Measurements from ENCODE around the gene RXYLT1.
"Not testable (repeated sequence)": the region's sequence is repeated elsewhere in the genome, so short reads cannot be mapped to it uniquely, and the experiment has no call there.

The RXYLT1 gene, protein sequence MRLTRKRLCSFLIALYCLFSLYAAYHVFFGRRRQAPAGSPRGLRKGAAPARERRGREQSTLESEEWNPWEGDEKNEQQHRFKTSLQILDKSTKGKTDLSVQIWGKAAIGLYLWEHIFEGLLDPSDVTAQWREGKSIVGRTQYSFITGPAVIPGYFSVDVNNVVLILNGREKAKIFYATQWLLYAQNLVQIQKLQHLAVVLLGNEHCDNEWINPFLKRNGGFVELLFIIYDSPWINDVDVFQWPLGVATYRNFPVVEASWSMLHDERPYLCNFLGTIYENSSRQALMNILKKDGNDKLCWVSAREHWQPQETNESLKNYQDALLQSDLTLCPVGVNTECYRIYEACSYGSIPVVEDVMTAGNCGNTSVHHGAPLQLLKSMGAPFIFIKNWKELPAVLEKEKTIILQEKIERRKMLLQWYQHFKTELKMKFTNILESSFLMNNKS

DNA sequence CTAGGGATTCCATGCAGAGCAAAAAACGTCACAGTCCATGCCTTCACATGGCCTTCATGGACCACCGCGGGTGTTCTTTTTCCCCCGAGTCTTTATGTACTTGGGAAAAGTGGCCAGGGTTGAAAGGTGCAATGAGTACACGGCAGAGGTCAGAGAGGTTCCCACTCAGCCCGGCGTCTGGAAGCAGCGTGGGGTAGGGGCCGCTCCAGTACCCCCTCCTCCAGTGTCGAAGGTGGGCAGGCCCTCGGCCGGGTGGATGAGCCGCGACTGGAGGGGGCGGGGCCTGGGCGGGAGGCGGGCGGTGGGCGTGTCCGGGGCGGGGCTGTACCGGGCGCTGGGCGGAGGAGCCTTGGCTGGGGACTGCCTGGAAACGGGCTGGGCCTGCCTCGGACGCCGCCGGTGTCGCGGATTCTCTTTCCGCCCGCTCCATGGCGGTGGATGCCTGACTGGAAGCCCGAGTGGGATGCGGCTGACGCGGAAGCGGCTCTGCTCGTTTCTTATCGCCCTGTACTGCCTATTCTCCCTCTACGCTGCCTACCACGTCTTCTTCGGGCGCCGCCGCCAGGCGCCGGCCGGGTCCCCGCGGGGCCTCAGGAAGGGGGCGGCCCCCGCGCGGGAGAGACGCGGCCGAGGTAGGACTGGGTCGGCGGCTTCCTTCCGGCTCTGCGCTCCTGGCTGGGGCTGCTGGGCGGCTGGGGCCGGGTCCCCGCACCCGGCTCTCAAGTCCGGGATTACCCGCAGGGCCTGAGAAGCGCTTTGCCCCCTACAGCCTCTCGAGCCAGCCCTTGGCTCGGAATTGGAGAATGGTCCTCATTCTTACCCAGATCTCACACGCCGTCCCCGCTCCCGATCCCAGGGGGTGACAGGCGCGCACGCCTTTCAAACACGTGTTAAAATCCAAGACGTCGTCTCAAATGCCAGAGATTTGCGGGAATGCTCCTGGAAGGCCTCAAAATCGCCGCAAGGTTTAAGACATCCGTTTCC is at the start of gene RXYLT1:
Gene RXYLT1, plus strand, starts transcription at position 412 of the 984 bp plus-strand sequence. Its CDS starts 52 bp downstream, at position 464.
- peak; percentile 87 for DNase-seq (ENCODE audit: low spot score)

- DNase-seq (ENCODE audit: low spot score): not testable (repeated sequence)
Measured at GRCh38 chr12:63732779-63733178, 46.9 kb upstream of the RXYLT1 start.

DNA sequence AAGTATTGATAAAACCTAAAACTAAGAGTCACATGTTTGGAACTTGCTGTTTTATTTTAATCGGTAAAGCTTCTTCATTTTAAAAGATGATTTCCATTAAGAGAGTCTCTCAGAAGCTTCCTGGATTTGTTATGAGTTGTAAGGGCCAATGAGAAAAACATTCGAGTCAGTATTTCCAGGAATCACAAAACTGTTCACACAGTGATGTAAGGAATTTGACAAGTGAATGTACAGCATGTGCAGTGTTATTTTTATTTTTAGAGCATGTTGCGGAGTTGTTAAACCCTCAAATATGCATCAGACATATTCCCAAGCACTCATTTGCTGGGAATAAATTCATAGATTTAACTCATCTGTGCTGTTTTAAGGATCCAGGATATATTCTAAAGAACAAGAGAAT is 46.1 kb upstream of the RXYLT1 start:
- DNase-seq (ENCODE audit: low spot score): not testable (repeated sequence)

DNA sequence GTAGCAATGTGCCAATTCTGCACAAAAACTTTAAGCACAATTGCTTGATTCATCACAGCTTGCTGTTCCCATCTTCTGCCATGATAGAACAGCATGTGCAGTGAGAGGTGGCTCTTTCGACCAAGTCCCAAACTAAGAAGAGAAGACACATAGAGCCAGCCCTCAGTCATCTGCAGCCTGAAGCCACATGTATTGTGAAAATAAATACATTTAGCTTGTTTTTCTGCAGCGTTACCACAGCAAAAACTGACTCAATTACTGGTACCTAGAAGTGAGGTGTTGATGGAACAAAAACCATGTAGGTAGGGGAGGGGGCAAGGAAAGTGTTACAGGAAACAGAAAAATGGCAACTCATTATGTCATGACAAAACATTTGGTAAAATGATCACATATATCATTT is 39.2 kb upstream of the RXYLT1 start:
- DNase-seq (ENCODE audit: low spot score): not testable (repeated sequence)

DNA sequence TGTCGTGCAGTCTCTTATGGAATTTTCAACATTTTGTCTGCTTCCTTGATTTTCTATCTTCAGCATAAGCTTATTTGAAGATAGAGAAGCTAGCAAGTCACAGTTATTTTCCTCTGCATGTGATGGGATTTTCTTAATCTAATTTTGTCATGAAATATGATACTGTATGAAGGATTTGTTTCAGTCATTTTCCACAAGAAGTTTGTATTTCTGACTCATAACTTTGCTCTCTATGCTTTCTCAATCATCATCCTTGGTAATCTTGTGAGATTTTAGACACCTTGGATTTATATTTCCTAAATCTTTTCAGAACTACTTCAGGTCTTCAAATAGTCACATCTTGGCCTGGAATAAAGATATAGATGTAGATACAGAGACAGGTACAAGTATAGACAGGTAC is 38.3 kb upstream of the RXYLT1 start:
- DNase-seq (ENCODE audit: low spot score): not testable (repeated sequence)

- not testable (repeated sequence) for DNase-seq (ENCODE audit: low spot score)
Measured at GRCh38 chr12:63744110-63744509, 35.6 kb upstream of the RXYLT1 start.

DNA sequence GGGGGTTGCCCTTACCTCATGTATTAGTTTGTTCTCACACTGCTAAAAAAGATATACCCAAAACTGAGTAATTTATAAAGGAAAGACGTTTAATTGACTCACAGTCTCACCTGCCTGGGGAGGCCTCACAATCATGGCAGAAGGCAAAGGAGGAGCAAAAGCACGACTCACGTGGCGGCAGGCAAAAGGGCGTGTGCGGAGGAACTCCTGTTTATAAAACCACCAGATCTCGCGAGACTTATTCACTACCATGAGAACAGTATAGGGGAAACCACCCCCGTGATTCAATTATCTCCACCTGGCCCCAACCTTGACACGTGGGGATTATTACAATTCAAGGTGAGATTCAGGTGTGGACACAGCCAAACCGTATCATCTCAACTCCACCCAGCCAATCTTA is 33.2 kb upstream of the RXYLT1 start:
- not testable (repeated sequence) for DNase-seq (ENCODE audit: low spot score)

- DNase-seq (ENCODE audit: low spot score): not testable (repeated sequence)
Measured at GRCh38 chr12:63747136-63747535, 32.6 kb upstream of the RXYLT1 start.

DNA sequence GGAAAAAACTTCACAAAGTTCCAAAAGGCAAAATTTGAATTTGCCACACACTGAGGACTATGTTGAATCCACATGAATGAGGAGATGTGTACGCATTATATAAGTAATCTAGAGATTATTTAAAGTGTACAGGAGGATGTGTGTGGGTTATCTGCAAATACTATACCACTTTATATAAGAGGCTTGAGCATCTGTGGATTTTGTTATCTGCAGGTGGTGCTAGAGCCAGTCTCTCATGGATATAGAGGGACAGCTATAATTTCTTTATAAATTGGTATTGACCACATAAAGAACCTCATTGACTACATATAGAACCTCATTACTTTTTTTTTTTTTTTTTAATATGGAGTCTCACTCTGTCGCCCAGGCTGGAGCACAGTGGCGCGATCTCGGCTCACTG is 32.2 kb upstream of the RXYLT1 start:
- no peak for DNase-seq (ENCODE audit: low spot score)

GRCh38 chr12:63752283-63752682 is 27.4 kb upstream of the RXYLT1 start:
- DNase-seq (ENCODE audit: low spot score): no peak

DNA sequence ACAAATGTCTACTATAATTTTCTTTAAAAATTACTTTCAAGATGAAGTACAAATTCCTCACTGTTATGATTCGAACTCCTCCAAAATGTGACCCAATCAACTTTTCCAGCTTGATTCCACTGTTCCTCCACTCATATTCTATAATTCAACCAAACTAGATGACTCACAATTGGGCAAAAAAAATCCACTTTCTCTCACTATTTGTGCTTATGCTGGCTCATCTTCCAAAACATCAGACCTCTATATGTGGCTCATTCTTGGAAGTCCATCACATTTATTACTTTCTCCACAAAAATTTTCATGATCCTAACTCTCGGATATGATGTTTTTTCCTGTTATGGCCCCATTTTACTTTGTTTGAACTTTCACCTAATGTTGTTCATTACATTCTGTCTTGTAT is 26.9 kb upstream of the RXYLT1 start:
- DNase-seq (ENCODE audit: low spot score): no peak

DNA sequence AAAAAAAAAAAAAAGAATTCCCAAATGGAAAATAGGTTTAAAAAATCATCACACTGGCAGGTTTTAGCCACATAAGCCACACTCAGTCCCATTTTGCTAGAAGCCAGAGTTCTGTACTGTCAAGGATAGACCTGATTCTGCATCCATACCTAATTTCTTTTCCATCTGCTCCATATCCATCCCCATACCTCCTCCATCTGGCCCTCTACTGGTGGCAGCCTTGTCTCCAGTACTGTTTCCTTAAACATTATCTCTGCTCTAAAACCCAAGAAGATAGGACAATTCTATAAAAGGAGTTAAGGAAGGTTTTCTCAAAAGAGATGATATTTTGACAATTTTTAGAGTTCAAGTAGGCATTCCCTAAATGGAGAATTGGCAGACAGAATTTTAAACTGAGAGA is 26.0 kb upstream of the RXYLT1 start:
- no peak for DNase-seq (ENCODE audit: low spot score)

DNA sequence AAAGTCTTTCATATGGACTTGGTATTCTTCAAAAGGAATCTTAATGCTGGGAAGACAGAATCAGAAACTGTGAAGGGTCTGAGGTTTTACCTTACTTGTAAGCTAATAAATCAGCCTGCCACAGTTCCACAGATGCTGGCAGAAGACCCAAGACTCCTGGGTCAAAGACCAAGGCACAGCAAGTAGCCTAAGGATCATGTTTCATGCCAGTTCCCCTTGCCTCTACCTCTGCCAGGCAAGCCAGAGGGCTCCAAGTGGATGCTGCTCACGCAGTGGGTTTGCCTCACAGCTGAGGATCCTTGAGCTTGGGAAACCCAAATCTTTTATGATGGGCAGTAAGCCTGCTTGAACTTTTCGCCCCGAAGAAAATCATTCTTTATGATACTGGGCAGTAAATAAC is 15.2 kb upstream of the RXYLT1 start:
- no peak for DNase-seq (ENCODE audit: low spot score)

DNA sequence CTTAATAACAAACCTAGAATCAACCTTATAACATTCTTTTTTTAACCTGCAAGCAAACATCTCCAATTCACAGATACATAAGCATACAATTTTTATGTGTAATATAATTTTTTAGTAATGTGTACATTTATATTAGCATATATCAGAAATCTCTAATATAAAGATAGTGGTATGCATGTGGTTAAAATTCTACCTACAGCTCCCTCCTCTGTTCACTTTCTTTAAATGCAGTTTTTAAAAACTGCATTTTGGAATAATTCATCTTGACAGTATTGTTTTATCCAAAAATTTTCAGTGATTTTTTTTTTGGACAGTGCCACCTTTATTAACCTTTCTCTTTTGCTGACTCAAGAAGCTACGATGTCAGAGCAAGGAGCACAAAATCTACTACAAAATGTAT is 13.2 kb upstream of the RXYLT1 start:
- no peak for DNase-seq (ENCODE audit: low spot score)

- DNase-seq (ENCODE audit: low spot score): no peak
Measured at GRCh38 chr12:63770375-63770774, 9.3 kb upstream of the RXYLT1 start.

- DNase-seq (ENCODE audit: low spot score): no peak
Measured at GRCh38 chr12:63777340-63777739, 2.4 kb upstream of the RXYLT1 start.

DNA sequence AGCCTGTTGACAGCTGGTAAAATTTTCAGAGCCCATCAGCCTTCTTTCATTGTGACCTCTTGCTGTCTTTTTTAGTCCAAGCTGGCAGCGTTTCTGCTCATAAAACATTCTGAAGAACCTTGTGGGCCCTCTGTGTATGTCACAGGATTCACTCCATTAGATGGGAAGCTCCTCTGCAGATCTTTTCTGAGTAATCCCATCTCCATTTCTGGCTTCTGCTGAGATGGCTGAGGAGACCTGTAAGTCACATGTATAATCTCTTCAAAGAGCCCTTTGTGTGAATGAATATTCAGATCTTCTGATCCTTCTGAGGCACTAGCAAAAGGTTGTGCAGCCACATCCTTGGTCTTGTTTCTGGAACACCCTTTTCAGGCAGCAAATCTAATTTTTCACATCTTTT is 2.8 kb downstream of the RXYLT1 start:
- peak; percentile 74 for DNase-seq (ENCODE audit: low spot score)

DNA sequence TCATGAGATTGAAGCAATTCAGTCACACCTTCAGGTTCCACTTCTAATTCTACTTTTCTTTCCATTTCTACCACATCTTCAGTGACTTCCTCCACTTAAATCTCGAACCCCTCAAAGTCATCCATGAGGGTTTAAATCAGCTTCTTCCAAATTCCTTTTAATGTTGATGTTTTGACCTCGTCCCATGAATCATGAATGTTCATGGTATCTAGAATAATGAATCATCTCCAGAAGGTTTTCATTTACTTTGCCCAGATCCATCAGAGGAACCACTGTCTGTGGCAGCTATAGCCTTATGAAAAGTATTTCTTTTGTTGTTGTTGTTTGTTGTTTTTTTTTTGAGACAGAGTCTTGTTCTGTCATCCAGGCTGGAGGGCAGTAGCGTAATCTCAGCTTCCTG is 7.6 kb downstream of the RXYLT1 start:
- no peak for DNase-seq (ENCODE audit: low spot score)

GRCh38 chr12:63790608-63790945 is 10.9 kb downstream of the RXYLT1 start:
- DNase-seq (ENCODE audit: low spot score): no peak

DNA sequence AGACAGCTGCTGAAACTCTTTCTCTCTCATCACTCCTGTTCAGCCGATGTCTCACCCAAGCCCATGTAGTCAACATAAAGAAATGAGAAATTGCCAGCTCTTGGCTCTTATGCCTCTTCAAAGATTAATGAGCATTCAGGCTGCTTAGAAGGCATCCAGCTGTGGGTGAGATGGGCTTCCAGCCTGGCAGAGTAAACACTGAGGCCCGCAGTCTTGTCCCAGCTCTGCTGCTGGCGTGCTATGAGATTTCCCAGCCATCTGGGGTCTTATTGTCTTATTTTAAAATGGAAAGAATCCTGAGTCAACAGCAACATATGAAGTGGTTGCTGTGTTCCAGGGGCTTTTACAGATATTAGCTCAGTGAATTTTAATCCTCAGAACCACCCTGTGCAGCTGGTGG is 12.6 kb downstream of the RXYLT1 start:
- no peak for DNase-seq (ENCODE audit: low spot score)

DNA sequence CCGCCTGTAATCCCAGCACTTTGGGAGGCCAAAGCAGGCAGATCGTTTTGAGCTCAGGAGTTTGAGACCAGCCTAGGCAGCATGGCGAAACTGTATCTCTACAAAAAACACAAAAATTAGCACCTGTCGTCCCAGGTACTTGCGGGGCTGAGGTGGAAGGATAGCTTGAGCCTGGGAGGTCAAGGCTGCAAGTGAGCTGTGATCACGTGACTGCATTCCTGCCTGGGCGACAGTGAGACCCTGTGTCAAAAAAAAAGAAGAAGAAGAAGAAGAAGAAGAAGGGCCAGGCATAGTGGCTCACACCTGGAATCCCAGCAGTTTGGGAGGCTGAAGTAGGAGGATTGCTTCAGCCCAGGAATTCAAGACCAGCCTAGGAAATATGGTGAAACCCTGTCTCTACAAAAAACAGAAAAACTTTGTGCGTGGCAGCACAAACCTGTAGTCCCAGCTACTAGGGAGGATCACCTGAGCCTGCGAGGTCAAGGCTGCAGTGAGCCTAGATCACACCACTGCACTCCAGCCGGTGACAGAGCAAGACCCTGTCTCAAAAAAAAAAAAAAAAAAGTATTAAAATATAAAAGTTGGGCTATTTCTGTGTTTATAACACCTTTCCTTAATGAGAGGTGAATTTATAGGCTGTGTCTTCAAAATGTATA is 15.5 kb downstream of the RXYLT1 start:
- DNase-seq (ENCODE audit: low spot score): no peak

GRCh38 chr12:63795944-63796343 is 16.2 kb downstream of the RXYLT1 start:
- no peak for DNase-seq (ENCODE audit: low spot score)

Data from COLO829 (cell line).